Parathyroid adenoma (tissue), 2 donors: ENCODE data around the gene ZBTB20.

ENCODE experiments used
- H2AFZ ChIP-seq: fragments of 300-600 bp; sonication (generic); one replicate; pipeline ENCODE4 v1.7.0; 2017; ENCODE audit warnings: antibody characterized with exemption, mild to moderate bottlenecking
- H3K27ac ChIP-seq: fragments of 300-600 bp; sonication (generic); one replicate; pipeline ENCODE4 v1.7.0; 2017
- H3K27me3 ChIP-seq: fragments of 300-600 bp; sonication (generic); one replicate; pipeline ENCODE4 v1.7.0; 2017; ENCODE audit warnings: low read length; ENCODE audit not compliant: control insufficient read depth, insufficient read depth
- H3K36me3 ChIP-seq: fragments of 300-600 bp; sonication (generic); one replicate; pipeline ENCODE4 v1.7.0; 2017; ENCODE audit warnings: low read length; ENCODE audit not compliant: control insufficient read depth, insufficient read depth
- H3K4me1 ChIP-seq: fragments of 300-600 bp; sonication (generic); one replicate; pipeline ENCODE4 v1.7.0; 2017; ENCODE audit warnings: control low read depth
- H3K4me2 ChIP-seq: fragments of 300-600 bp; sonication (generic); one replicate; pipeline ENCODE4 v1.7.0; 2017; ENCODE audit warnings: low read length
- H3K4me3 ChIP-seq: fragments of 300-600 bp; sonication (generic); one replicate; pipeline ENCODE4 v1.7.0; 2017; ENCODE audit warnings: low read depth, low read length
- H3K79me2 ChIP-seq: fragments of 300-600 bp; sonication (generic); one replicate; pipeline ENCODE4 v1.7.0; 2017; ENCODE audit warnings: control low read depth
- H3K9ac ChIP-seq: fragments of 300-600 bp; sonication (generic); one replicate; pipeline ENCODE4 v1.7.0; 2017; ENCODE audit warnings: mild to moderate bottlenecking
- H3K9me3 ChIP-seq: fragments of 300-600 bp; sonication (generic); one replicate; pipeline ENCODE4 v1.7.0; 2017; ENCODE audit warnings: low read length; ENCODE audit not compliant: control insufficient read depth
- TF ChIP-seq, protein P1 (sequence below): fragments of 300-600 bp; sonication (generic); IDR thresholded peaks from one replicate; pipeline ENCODE4 v1.7.0; 2017; ENCODE audit warnings: antibody characterized with exemption, mild to moderate bottlenecking
- donor health status: primary hyperparathyroidism.

ZBTB20 gene

DNA sequence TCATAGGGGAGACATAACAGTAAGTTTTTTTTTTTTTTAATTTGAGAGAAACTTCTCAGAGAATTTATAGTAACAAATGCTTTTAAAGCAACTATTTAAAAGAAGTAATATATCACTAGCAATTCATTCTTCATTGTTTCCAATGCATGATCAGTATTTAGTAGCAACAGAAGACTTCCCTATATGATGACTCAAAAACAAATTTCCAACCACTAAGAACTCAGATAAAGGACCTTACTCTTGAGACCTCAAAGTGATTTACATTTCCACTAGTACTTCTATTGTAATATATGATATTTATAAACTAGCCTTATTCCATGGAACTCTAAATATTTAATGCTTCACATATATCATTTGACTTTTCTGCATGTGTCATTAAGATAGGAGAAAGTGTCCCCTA, 356.3 kb downstream of the ZBTB20 start:
- Histone ChIP-seq H3K4me3 (no peak overlapping the region), H3K36me3 (no peaks in the 10 kb centered on the region)

DNA sequence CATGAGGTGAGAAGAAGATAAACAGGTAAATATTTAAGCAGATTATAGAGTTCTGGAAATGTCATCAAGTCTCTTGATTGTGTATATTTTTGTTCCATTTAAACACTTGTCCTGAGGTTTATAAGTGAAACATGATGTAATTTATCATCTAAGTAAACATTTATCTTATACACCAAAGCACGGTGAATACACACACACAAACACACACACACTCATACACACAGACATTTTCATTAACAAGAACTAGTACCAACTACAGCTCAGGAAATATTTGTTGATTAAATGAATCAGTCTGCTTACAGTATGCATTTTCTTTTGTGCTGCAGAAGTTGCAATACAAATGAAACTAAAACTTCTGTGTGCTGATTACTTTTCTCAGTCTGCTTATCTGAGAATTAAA, 357.3 kb downstream of the ZBTB20 start:
- Histone ChIP-seq H3K79me2 (no peaks in the 10 kb centered on the region), H3K36me3 (no peaks in the 10 kb centered on the region), H2AFZ (no peak overlapping the region), H3K4me1 (no peaks in the 10 kb centered on the region), H3K27ac (no peak overlapping the region), H3K9ac (no peak overlapping the region), H3K27me3 (no peaks in the 10 kb centered on the region), H3K4me3 (no peak overlapping the region), H3K9me3 (no peaks in the 10 kb centered on the region), H3K4me2 (no peak overlapping the region)
- TF ChIP-seq, protein P1, sequence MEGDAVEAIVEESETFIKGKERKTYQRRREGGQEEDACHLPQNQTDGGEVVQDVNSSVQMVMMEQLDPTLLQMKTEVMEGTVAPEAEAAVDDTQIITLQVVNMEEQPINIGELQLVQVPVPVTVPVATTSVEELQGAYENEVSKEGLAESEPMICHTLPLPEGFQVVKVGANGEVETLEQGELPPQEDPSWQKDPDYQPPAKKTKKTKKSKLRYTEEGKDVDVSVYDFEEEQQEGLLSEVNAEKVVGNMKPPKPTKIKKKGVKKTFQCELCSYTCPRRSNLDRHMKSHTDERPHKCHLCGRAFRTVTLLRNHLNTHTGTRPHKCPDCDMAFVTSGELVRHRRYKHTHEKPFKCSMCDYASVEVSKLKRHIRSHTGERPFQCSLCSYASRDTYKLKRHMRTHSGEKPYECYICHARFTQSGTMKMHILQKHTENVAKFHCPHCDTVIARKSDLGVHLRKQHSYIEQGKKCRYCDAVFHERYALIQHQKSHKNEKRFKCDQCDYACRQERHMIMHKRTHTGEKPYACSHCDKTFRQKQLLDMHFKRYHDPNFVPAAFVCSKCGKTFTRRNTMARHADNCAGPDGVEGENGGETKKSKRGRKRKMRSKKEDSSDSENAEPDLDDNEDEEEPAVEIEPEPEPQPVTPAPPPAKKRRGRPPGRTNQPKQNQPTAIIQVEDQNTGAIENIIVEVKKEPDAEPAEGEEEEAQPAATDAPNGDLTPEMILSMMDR, result no peak

More for the DNA sequence above, 356.3 kb downstream of the ZBTB20 start:
- H3K4me2 ChIP-seq, result no peak overlapping the region
- no peak overlapping the region for H2AFZ ChIP-seq
- no peaks in the 10 kb centered on the region for H3K79me2 ChIP-seq
- TF ChIP-seq, protein P1, result no peak
- H3K27ac ChIP-seq, result no peak overlapping the region
- H3K9ac ChIP-seq, result no peak overlapping the region
- no peaks in the 10 kb centered on the region for H3K9me3 ChIP-seq
- H3K27me3 ChIP-seq, result no peaks in the 10 kb centered on the region
- no peaks in the 10 kb centered on the region for H3K4me1 ChIP-seq

DNA sequence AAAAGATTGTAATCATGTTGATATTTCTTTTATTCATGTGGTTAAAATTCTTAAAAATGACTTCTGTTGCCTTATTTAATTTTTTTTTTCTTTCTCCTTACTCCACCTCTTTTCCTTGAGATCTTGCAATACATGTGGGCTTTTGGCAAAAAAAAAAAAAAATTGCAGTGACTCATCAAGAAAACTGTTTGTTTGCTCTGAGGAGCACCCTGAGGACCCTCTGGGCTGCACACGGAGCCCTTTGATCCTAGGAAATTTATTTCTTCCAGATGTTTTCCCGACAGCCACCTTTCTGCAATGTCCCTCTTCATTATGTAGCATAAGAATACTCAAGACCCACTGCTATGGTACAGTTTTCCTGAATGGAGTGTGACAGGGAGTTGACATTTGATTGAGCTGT, 371.7 kb downstream of the ZBTB20 start:
- no peak overlapping the region for H3K4me3 ChIP-seq

DNA sequence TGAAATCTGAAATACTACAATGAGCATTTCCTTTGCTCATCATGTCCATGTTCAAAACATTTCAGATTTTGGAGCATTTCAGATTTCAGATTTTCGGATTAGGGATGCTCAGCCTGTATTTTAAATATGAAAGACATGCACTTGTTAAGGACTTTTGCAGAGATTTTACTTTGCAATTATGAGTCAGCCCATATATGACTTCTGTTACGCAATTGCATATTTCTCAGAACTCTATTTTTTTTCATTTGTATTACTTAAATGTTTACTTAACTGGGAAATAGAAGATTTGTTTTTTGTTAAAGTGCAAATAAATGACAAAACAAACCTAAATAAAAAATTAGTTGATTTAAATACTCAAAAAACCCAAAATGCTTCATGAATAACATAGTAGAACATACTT, 376.2 kb downstream of the ZBTB20 start:
- no peak overlapping the region for H3K4me3 ChIP-seq
- H3K27ac ChIP-seq, result no peak overlapping the region
- H3K9me3 ChIP-seq, result no peaks in the 10 kb centered on the region
- H3K9ac ChIP-seq, result no peak overlapping the region
- no peaks in the 10 kb centered on the region for H3K4me1 ChIP-seq
- H3K79me2 ChIP-seq, result peaks cover 2% of the 10 kb centered on the region
- no peaks in the 10 kb centered on the region for H3K36me3 ChIP-seq
- no peak overlapping the region for H2AFZ ChIP-seq
- no peaks in the 10 kb centered on the region for H3K27me3 ChIP-seq
- H3K4me2 ChIP-seq, result no peak overlapping the region
- TF ChIP-seq, protein P1, result no peak

More for the DNA sequence above, 371.7 kb downstream of the ZBTB20 start:
- TF ChIP-seq, protein P1, result no peak
- Histone ChIP-seq H3K9me3 (no peaks in the 10 kb centered on the region), H3K79me2 (peaks cover 6% of the 10 kb centered on the region), H3K9ac (no peak overlapping the region), H2AFZ (no peak overlapping the region), H3K27ac (no peak overlapping the region), H3K4me1 (no peaks in the 10 kb centered on the region), H3K4me2 (no peak overlapping the region), H3K36me3 (no peaks in the 10 kb centered on the region), H3K27me3 (no peaks in the 10 kb centered on the region)

DNA sequence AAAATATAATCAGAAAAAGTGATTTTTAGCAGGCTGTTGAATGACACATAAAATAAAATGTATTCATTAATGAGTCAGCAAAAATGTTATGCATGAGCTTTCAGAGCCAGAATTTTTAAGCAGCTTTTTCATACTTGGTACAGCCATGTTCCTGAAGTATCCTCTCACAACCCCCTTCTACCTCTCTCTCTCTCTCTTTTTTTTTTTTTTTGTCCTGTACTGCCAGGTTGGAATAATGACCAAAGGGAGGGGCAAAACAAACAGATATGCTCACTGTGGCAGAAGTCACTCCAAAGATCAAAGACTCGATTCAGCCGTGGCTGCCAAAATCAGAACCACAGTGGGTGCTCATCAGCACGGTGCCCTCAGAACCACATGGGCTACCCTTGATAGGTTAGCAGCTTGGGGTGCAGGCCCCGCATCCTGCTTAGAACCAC, 383.0 kb downstream of the ZBTB20 start:
- Histone ChIP-seq H3K4me3 (no peak overlapping the region), H3K27ac (no peak overlapping the region), H3K9ac (no peak overlapping the region), H3K4me1 (no peaks in the 10 kb centered on the region), H3K79me2 (no peaks in the 10 kb centered on the region), H3K4me2 (no peak overlapping the region), H3K27me3 (no peaks in the 10 kb centered on the region), H2AFZ (no peak overlapping the region), H3K9me3 (no peaks in the 10 kb centered on the region), H3K36me3 (no peaks in the 10 kb centered on the region)
- TF ChIP-seq, protein P1, result no peak
